Uterus (tissue), 4 donors: ENCODE results near the gene DIAPH2. TPM values are rescaled to one million over a fixed set of nuclear protein-coding genes. Genes with fewer than 3 reads are reported as not detected.

Experiments
- DNase-seq, 2 donors: peaks; one replicate each; pipeline ENCODE4 v3.0.0-alpha.2; 2019 to 2020
- H3K27ac ChIP-seq, 2 donors: fragments of 200-600 bp; sonication (generic); 1 replicate in 1 of 2; 2 replicates in 1 of 2; pipeline ENCODE4 v1.5.1; 2016 to 2018
- H3K27me3 ChIP-seq, 2 donors: fragments of 200-600 bp; sonication (generic); one replicate each; pipeline ENCODE4 v1.5.1; 2018 to 2019; ENCODE audit warnings: control low read depth in 1 of 2
- H3K36me3 ChIP-seq, 2 donors: fragments of 200-600 bp; sonication (generic); one replicate each; pipeline ENCODE4 v1.5.1; 2019; ENCODE audit warnings: control low read depth in 1 of 2
- H3K4me1 ChIP-seq, 2 donors: fragments of 200-600 bp; sonication (generic); one replicate each; pipeline ENCODE4 v1.5.1; 2018 to 2019; ENCODE audit warnings: control low read depth in 1 of 2
- H3K4me3 ChIP-seq, 2 donors: fragments of 200-600 bp; sonication (generic); 1 replicate in 1 of 2; 2 replicates in 1 of 2; pipeline ENCODE4 v1.5.1; 2018 to 2019; ENCODE audit warnings: mild to moderate bottlenecking in 1 of 2
- H3K9me3 ChIP-seq, 2 donors: fragments of 200-600 bp; sonication (generic); one replicate each; pipeline ENCODE4 v1.5.1; 2019; ENCODE audit warnings: control low read depth in 1 of 2
- CTCF ChIP-seq, 4 experiments: fragments of 200-600 bp in 2 of 4; fragments of 450-650 bp in 2 of 4; sonication (generic) in 2 of 4; IDR thresholded peaks; one replicate each; pipeline ENCODE4 v1.5.1; 2016 to 2019; ENCODE audit warnings: antibody characterized with exemption in 4 of 4, mild to moderate bottlenecking in 2 of 4, moderate library complexity in 1 of 4
- POLR2A ChIP-seq, 2 donors: fragments of 450-650 bp; IDR thresholded peaks; one replicate each; pipeline ENCODE4 v1.6.1; 2016; ENCODE audit warnings: antibody characterized with exemption in 2 of 2, mild to moderate bottlenecking in 1 of 2, moderate library complexity in 1 of 2
- intact Hi-C: fragments of 100-400 bp; cut with DNase I; formaldehyde crosslinking; loops from one replicate; pipeline ENCODE4 v1.15.1; 2023; ENCODE audit warnings: low total_unique reads
- total RNA-seq, 4 donors: library from RNA; depleted of rRNA in 3 of 4; stranded (reverse); fragments of >200 nt in 3 of 4; gene quantifications; one replicate each; pipeline versions ENCODE4 v1.1.0 to v1.2.4, GENCODE V29; 2014 to 2023
- donor health status: DM: yes; HTN: yes; CAD: no.

DIAPH2 gene
- total RNA-seq, 4 donors from 2014 or later: 16.7 to 41.5 (median 30.3) TPM

- Histone ChIP-seq H3K4me1 (no peaks in the 10 kb centered on the region), H3K27ac (no peak overlapping the region), H3K4me3 (no peak overlapping the region), H3K36me3 (no peaks in the 10 kb centered on the region), H3K9me3 (no peaks in the 10 kb centered on the region), H3K27me3 (no peaks in the 10 kb centered on the region)
- no peak for DNase-seq
- TF ChIP-seq POLR2A (IDR thresholded peaks at IDR 0.05): no peak
- no peak for TF ChIP-seq CTCF (IDR thresholded peaks at IDR 0.05)
- intact Hi-C loops: no loop called here
These were observed 925.3 kb downstream of the DIAPH2 start for GRCh38 chrX:97609938-97610337.

- Histone ChIP-seq H3K27me3 (no peaks in the 10 kb centered on the region), H3K27ac (no peak overlapping the region), H3K36me3 (no peaks in the 10 kb centered on the region), H3K4me3 (no peak overlapping the region), H3K9me3 (no peaks in the 10 kb centered on the region), H3K4me1 (no peaks in the 10 kb centered on the region)
- TF ChIP-seq CTCF (IDR thresholded peaks at IDR 0.05) (no peak), POLR2A (IDR thresholded peaks at IDR 0.05) (no peak)
- no peak for DNase-seq
- intact Hi-C loops: no loop called here
These were observed 932.4 kb downstream of the DIAPH2 start for GRCh38 chrX:97616883-97617530.

- Histone ChIP-seq H3K36me3 (no peaks in the 10 kb centered on the region), H3K9me3 (no peaks in the 10 kb centered on the region), H3K4me1 (no peaks in the 10 kb centered on the region), H3K27me3 (no peaks in the 10 kb centered on the region), H3K4me3 (no peak overlapping the region), H3K27ac (no peak overlapping the region)
- intact Hi-C loops: no loop called here
- no peak for DNase-seq
- no peak for TF ChIP-seq CTCF (IDR thresholded peaks at IDR 0.05)
- TF ChIP-seq POLR2A (IDR thresholded peaks at IDR 0.05): no peak
These were observed 934.9 kb downstream of the DIAPH2 start for GRCh38 chrX:97619499-97619898.

GRCh38 chrX:97622111-97622510 is 937.5 kb downstream of the DIAPH2 start:
- H3K4me1 ChIP-seq: no peaks in the 10 kb centered on the region
- intact Hi-C loops: no loop called here

GRCh38 chrX:97628326-97628725 is 943.7 kb downstream of the DIAPH2 start:
- TF ChIP-seq CTCF (IDR thresholded peaks at IDR 0.05) (no peak), POLR2A (IDR thresholded peaks at IDR 0.05) (no peak)
- Histone ChIP-seq H3K4me1 (no peaks in the 10 kb centered on the region), H3K27me3 (no peaks in the 10 kb centered on the region), H3K36me3 (no peaks in the 10 kb centered on the region), H3K27ac (no peak overlapping the region), H3K4me3 (no peak overlapping the region), H3K9me3 (no peaks in the 10 kb centered on the region)
- intact Hi-C loops: no loop called here
- no peak for DNase-seq

More at GRCh38 chrX:97622111-97622510, 937.5 kb downstream of the DIAPH2 start:
- no peak overlapping the region for H3K27ac ChIP-seq
- DNase-seq: no peak
- no peak overlapping the region for H3K4me3 ChIP-seq
- no peaks in the 10 kb centered on the region for H3K27me3 ChIP-seq
- H3K9me3 ChIP-seq: no peaks in the 10 kb centered on the region
- TF ChIP-seq POLR2A (IDR thresholded peaks at IDR 0.05): no peak
- no peak for TF ChIP-seq CTCF (IDR thresholded peaks at IDR 0.05)
- no peaks in the 10 kb centered on the region for H3K36me3 ChIP-seq
